GM10248 (cell line): ENCODE data around the gene NAGA.
A peak's percentile ranks its signal among the peaks of the same experiment; 100 is the strongest.

Source experiments
- CTCF ChIA-PET: fragments of 300-600 bp; sonication (Branson Sonifier 250); formaldehyde crosslinking; extraction: SDS; loops from one replicate; lab custom pipeline; 2021; ENCODE audit warnings: antibody characterized with exemption; lab: Yijun Ruan, JAX
- POLR2A ChIA-PET: fragments of 350-650 bp; sonication (Branson Sonifier 250); formaldehyde crosslinking; extraction: SDS; loops from one replicate; lab custom pipeline; 2020; ENCODE audit warnings: antibody characterized with exemption; lab: Yijun Ruan, JAX
- DNase-seq: peaks from one replicate; pipeline ENCODE4 v3.0.0; 2012; ENCODE audit errors: extremely low spot score
- TF ChIP-seq, protein P1 (sequence below): IDR thresholded peaks from 2 replicates; pipeline ENCODE4 v1.5.1; 2012; ENCODE audit warnings: mild to moderate bottlenecking, low read depth; ENCODE audit errors: extremely low read depth, missing control alignments, control extremely low read depth

The NAGA gene

DNA sequence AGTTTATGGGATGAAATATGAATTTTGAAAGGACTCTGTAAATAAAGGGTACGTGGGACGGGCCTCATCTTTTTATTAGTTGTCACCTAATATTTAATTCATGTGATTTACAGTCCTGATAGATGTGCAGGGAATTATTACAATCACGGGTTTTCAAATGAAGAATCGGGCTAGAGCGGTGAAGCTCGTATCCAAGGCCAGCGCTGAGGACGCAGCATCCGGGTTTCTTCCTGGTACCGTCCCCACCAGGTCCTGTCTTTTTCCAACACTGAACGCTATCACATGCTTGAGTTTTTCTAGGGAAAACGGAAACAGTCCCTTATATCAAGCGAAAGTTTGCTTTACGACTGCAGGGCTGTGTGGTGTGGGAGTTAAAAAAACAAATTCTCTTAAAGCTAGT is 9.7 kb upstream of the NAGA start:
- POLR2A ChIA-PET, result interaction anchor here (0.6 to 2.0 kb wide), 3 partner anchors 9 to 366 kb away, joined by 4 to 7 read pairs (median 7); partner anchors contain the start of genes NAGA and NDUFA6
- peak; percentile 20 for DNase-seq
- TF ChIP-seq, protein P1, sequence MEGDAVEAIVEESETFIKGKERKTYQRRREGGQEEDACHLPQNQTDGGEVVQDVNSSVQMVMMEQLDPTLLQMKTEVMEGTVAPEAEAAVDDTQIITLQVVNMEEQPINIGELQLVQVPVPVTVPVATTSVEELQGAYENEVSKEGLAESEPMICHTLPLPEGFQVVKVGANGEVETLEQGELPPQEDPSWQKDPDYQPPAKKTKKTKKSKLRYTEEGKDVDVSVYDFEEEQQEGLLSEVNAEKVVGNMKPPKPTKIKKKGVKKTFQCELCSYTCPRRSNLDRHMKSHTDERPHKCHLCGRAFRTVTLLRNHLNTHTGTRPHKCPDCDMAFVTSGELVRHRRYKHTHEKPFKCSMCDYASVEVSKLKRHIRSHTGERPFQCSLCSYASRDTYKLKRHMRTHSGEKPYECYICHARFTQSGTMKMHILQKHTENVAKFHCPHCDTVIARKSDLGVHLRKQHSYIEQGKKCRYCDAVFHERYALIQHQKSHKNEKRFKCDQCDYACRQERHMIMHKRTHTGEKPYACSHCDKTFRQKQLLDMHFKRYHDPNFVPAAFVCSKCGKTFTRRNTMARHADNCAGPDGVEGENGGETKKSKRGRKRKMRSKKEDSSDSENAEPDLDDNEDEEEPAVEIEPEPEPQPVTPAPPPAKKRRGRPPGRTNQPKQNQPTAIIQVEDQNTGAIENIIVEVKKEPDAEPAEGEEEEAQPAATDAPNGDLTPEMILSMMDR, result no peak
- CTCF ChIA-PET, result interaction anchor here (1.1 to 2.4 kb wide), 5 partner anchors 9 to 155 kb away, joined by 3 to 14 read pairs (median 7); no protein-coding TSS in a partner anchor

DNA sequence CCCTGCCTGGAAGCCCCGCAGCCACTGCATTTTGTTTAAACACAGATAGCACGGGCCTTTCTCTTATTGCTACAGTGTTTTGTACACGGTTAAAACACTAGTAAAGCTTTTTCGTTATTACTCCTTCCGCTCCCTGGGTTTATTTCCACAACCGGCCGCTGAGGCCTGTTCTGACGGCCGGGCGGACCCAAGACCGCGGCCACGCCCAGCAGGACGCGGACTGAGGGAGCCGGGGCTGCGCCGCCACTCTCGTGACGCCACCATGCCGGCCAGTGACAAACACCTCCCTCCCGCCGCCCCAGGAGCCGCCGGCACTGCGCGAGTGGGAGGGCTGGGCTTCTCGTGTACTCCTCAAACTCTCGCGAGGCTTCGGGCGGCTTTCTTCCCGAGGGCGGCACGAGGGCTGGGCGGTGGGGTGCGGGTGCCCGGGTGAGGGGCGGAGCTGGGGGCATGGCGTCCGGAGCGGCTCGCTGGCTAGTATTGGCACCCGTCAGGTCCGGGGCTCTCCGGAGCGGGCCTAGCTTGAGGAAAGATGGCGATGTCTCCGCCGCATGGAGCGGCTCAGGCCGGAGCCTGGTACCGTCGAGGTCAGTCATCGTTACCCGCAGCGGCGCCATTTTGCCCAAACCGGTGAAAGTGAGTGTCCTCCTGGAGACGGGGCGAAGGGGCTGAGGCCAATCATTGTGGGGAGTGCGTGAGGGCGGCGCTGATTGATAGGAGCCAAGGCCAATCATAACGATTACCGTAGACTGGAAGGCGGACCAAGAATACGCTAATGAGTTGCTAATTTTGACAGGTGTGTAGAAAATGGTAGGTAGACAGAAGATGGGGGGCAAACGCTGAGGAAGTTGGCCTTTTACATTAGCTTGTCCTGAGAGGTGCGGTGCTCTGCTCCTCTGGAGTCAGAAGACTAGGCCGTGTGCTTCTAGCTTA is 9.0 kb upstream of the NAGA start, which contains the start of gene SMDT1:
SMDT1 (plus strand) TSS at position 382 of the 933 bp plus-strand sequence; CDS start at position 451, 69 bp downstream.
- peak; percentile 98 for DNase-seq
- TF ChIP-seq, protein P1, result no peak
- CTCF ChIA-PET, result interaction anchor here (1.1 to 2.8 kb wide), 5 partner anchors 10 to 115 kb away, joined by 3 to 14 read pairs (median 9); no protein-coding TSS in a partner anchor
- POLR2A ChIA-PET, result interaction anchor here (0.6 to 2.0 kb wide), 3 partner anchors 9 to 367 kb away, joined by 4 to 7 read pairs (median 7); partner anchors contain the start of genes NAGA and NDUFA6

DNA sequence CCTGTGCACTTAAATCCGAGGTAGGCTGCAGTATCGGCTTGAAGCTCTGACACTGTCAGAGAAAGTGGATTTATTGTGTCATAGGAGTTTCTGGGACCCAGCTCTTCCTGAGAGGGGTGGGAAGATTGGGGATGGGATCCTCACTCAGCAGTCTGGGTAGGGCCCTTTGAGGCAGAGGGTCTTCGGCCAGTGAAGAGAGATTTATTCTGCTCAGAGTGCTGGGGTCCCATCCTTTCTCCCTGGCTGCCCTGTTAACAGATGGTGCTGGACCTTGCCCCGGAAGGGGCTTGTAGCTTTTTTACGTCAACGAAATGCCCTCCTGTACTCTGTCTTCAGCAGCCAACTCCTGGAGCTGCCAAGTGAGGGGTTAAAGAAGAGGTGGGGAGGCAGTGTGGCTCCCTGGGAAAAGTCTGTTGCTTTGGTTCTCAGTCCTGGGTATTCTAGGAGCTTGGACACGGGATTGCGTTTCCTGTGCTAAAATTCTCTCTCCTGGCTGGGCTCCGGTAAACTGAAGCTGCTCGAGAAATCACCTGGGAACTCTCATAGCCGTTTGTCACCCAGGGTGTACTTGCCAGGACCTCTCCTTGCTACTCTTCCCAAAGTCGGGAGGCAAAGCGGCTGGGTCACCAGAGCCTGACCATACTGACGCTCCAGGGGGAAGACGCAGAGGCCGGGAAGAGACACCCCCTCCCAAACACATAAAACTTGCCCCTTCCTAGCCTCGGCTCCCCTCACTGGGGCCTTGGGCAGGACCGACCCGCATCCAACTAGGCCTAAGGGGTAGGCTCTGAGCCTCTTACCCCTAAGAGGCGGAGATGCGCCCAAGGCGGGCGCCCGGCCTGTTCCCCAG is 8.1 kb upstream of the NAGA start:
- DNase-seq, result no peak
- TF ChIP-seq, protein P1, result no peak
- POLR2A ChIA-PET, result interaction anchor here (2.0 kb wide), 1 partner anchor 12 kb away, joined by 7 read pairs; the partner anchor contains the start of gene NDUFA6
- CTCF ChIA-PET, result interaction anchor here (0.8 to 2.8 kb wide), 5 partner anchors 9 to 365 kb away, joined by 3 to 10 read pairs (median 5); partner anchors contain the start of gene NDUFA6

DNA sequence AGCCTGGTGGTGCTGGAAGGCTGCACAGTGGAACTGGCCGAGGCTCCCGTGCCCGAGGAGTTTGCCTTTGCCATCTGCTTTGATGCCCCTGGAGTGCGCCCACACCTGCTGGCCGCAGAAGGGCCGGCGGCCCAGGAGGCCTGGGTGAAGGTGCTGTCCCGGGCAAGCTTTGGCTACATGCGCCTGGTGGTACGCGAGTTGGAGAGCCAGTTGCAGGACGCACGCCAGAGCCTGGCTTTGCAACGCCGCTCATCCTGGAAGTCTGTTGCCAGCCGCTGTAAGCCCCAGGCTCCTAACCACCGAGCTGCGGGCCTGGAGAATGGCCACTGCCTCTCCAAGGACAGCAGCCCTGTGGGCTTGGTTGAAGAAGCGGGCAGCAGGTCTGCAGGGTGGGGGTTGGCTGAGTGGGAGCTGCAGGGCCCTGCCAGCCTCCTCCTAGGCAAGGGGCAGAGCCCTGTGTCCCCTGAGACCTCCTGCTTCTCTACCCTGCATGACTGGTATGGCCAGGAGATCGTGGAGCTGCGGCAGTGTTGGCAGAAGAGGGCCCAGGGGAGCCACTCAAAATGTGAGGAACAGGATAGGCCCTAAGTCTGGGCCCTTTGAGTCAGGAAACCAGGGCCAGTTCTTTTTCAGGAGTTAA is 7.0 kb upstream of the NAGA start:
- ChIA-PET POLR2A (no interaction called here), CTCF (interaction anchor here (0.8 to 2.8 kb wide), 3 partner anchors 8 to 14 kb away, joined by 3 to 10 read pairs (median 5); partner anchors contain the start of gene NDUFA6)
- no peak for DNase-seq
- TF ChIP-seq, protein P1, result no peak

DNA sequence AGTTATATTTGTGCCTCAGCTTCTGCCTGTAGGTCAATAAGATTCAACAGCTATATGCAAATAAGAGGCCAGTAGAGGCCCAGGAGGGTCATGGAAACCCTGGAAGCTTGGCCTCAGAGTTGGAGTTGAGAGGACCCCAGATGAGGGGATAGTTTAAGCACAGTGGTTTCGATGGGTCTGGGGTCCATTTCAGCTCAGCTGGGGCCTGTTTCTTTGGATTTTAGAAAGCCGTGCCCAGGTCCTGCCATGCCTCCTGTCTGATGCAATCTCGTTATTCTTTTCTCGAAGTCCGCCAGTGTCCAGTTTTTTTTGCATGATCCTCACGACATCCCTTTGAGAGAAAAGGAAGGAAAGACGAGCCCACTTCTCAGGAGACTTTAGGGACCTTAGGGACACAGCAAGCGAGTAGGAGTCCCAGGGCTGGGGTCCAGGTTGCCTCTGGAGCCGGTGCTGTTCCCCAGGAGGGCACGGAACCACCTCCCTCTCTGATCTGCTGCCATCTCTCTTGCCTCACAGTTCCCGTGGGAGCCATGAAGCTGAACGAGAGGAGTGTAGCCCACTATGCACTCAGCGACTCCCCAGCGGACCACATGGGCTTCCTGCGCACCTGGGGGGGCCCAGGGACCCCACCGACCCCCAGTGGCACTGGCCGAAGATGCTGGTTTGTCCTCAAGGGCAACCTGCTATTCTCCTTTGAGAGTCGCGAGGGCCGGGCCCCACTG is 6.3 kb upstream of the NAGA start:
- TF ChIP-seq, protein P1, result no peak
- DNase-seq, result no peak
- ChIA-PET POLR2A (interaction anchor here (0.6 kb wide), 1 partner anchor 59 kb away, joined by 3 read pairs; no protein-coding TSS in a partner anchor), CTCF (interaction anchor here (1.0 to 2.8 kb wide), 2 partner anchors 7 to 14 kb away, joined by 3 to 10 read pairs; no protein-coding TSS in a partner anchor)
